Ishikawa (cell line): ENCODE results near the gene GMDS.

ENCODE experiments used
- CEBPB ChIP-seq: IDR thresholded peaks from 2 replicates; pipeline ENCODE4 v1.6.1; 2012
- CREB1 ChIP-seq: IDR thresholded peaks from 2 replicates; pipeline ENCODE4 v1.6.1; 2012; ENCODE audit warnings: low read depth
- EGR1 ChIP-seq: IDR thresholded peaks from 2 replicates; pipeline ENCODE4 v1.6.1; 2012
- EP300 ChIP-seq: IDR thresholded peaks from 2 replicates; pipeline ENCODE4 v1.6.1; 2012; ENCODE audit warnings: borderline replicate concordance
- FOXM1 ChIP-seq: IDR thresholded peaks from 2 replicates; pipeline ENCODE4 v1.6.1; 2012; ENCODE audit warnings: low read depth, borderline replicate concordance
- NFIC ChIP-seq: IDR thresholded peaks from 2 replicates; pipeline ENCODE4 v1.6.1; 2012
- RAD21 ChIP-seq: IDR thresholded peaks from 2 replicates; pipeline ENCODE4 v1.6.1; 2012; ENCODE audit warnings: low read depth
- TAF1 ChIP-seq: IDR thresholded peaks from 2 replicates; pipeline ENCODE4 v1.6.1; 2012; ENCODE audit warnings: low read depth, mild to moderate bottlenecking
- TCF12 ChIP-seq: IDR thresholded peaks from 2 replicates; pipeline ENCODE4 v1.6.1; 2012; ENCODE audit warnings: low read depth
- TEAD4 ChIP-seq: IDR thresholded peaks from 2 replicates; pipeline ENCODE4 v1.6.1; 2012
- USF1 ChIP-seq: IDR thresholded peaks from 2 replicates; pipeline ENCODE4 v1.6.1; 2012
- YY1 ChIP-seq: IDR thresholded peaks from 2 replicates; pipeline ENCODE4 v1.6.1; 2012; ENCODE audit warnings: low read depth
- ZBTB7A ChIP-seq: IDR thresholded peaks from 2 replicates; pipeline ENCODE4 v1.6.1; 2012; ENCODE audit warnings: low read depth
- TF ChIP-seq, protein P1 (sequence below): IDR thresholded peaks from 2 replicates; pipeline ENCODE4 v1.6.1; 2012
- TF ChIP-seq, protein P2 (sequence below): IDR thresholded peaks from 2 replicates; pipeline ENCODE4 v1.6.1; 2012; ENCODE audit warnings: low read depth, mild to moderate bottlenecking

The GMDS gene

GRCh38 chr6:1652842-1653241 is 592.6 kb downstream of the GMDS start:
- TF ChIP-seq NFIC: no peak
- no peak for TF ChIP-seq USF1
- TF ChIP-seq TEAD4: no peak
- no peak for TF ChIP-seq EP300

DNA sequence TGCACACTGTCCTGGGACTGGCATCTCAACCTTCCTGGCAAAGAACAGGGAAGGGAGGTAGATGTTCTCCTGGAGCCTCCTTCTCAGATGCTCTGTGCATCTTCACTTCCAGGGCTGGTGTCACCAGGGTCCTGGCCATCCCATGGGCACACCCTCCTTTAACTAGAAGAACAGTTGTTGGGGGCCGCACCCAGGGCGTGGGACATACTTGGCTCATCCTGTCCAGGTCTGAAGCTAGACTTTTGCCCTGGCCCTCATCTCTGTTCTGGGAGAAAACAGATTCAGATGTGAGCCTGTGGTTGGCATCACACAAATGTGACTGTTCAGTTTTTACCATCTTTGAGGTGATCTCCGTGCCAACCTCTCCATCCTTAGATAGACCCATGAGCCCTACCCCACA is 594.0 kb downstream of the GMDS start:
- TF ChIP-seq, protein P1, sequence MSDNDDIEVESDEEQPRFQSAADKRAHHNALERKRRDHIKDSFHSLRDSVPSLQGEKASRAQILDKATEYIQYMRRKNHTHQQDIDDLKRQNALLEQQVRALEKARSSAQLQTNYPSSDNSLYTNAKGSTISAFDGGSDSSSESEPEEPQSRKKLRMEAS: no peak
- no peak for TF ChIP-seq EGR1
- no peak for TF ChIP-seq TCF12
- TF ChIP-seq, protein P2, sequence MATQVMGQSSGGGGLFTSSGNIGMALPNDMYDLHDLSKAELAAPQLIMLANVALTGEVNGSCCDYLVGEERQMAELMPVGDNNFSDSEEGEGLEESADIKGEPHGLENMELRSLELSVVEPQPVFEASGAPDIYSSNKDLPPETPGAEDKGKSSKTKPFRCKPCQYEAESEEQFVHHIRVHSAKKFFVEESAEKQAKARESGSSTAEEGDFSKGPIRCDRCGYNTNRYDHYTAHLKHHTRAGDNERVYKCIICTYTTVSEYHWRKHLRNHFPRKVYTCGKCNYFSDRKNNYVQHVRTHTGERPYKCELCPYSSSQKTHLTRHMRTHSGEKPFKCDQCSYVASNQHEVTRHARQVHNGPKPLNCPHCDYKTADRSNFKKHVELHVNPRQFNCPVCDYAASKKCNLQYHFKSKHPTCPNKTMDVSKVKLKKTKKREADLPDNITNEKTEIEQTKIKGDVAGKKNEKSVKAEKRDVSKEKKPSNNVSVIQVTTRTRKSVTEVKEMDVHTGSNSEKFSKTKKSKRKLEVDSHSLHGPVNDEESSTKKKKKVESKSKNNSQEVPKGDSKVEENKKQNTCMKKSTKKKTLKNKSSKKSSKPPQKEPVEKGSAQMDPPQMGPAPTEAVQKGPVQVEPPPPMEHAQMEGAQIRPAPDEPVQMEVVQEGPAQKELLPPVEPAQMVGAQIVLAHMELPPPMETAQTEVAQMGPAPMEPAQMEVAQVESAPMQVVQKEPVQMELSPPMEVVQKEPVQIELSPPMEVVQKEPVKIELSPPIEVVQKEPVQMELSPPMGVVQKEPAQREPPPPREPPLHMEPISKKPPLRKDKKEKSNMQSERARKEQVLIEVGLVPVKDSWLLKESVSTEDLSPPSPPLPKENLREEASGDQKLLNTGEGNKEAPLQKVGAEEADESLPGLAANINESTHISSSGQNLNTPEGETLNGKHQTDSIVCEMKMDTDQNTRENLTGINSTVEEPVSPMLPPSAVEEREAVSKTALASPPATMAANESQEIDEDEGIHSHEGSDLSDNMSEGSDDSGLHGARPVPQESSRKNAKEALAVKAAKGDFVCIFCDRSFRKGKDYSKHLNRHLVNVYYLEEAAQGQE: no peak
- TF ChIP-seq NFIC: no peak
- no peak for TF ChIP-seq CEBPB
- TF ChIP-seq CREB1: no peak
- no peak for TF ChIP-seq EP300
- no peak for TF ChIP-seq RAD21
- TF ChIP-seq ZBTB7A: no peak

DNA sequence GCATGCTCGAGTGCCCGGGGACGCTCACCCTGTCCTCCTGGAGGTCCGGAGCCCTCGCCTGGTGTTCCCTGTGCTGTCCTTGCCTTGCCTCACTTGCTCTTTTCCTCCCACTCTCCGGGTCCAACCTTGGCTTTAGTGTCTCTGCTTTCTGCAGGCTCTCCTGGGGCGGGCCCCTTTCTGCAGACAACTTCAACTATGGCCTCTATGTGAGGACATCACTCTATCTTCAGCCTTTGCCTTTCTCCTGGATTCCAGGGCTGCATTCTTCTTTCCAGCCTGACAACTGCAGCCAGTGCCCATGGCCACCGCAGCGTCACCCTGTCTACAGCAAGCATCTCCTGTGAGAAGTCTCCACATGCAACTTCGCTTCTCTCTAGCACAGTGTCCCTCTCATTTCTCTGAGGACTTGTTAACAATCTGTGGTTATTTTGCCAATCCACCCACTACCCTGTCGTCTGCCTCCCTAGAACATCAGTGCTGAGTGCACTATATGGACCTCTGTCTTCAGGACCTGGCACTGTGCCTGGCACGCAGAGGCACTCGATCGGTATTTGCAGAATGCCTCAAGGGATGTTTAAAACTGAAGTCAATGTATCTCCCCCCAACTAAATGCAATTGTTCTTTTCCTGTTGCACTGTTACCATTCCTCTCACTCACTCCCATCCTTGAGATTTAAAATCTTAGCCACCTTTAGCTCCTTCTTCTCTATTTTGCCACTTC is 599.8 kb downstream of the GMDS start:
- no peak for TF ChIP-seq CREB1
- TF ChIP-seq RAD21: no peak
- TF ChIP-seq NFIC: no peak

DNA sequence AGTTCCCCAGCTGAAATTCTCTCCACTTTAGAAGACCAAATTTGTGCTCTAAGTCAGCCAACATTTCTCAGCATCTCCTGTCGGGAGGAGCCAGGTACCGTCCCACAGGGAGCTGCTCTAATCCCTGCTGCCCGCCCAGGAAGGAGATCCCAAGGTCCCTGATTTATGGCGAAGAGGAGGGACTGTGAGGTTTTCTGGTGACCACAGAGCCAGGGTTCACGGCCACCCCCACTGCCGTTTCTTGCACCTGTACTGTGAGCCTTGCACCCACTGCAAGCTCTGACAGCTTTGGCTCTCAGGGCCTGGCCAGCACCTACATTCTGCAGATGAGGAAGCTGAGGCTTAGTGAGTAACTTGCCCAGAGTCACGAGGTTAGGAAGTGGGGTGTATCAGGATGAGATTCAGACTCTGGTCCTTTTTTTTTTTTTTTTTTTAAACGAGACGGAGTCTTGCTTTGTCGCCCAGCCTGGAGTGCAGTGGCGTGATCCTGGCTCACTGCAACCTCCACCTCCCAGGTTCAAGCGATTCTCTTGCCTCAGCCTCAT is 600.8 kb downstream of the GMDS start:
- TF ChIP-seq RAD21 (no peak), NFIC (no peak), ZBTB7A (no peak), USF1 (no peak)
- TF ChIP-seq, protein P2: no peak

DNA sequence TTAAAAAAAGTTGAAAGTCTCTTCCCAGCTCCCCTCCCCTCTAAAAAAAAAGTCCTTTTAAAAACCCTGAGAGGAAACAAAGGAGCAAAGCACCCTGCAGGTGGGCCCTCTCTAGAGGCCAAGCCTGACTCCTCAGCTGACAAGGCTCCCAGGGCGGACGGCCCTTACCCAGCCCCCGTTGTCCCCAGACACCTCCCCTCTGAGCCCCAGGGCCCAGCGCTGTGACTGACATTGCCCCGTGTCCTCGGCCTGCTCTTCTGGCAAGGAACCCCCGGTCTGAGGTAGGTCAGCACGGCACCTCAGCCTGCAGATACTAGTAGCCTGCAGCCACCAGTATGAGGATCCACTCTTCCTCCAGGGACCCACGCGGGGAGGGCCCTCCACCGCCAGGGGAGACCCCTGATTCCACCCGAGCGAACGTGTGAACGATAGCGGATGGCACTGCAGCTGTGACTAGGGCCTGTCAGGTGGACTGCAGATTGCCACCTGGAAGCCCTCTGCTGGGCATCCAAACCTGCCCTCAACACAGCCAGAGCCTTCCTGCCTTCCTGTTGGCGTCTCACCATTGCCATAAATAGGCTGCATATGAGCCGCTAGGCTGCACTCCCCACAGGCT is 601.5 kb downstream of the GMDS start:
- TF ChIP-seq RAD21 (no peak), FOXM1 (no peak), ZBTB7A (no peak), CREB1 (no peak), CEBPB (no peak), NFIC (no peak), TAF1 (no peak), EP300 (no peak), EGR1 (no peak), TEAD4 (no peak), TCF12 (no peak), YY1 (no peak), USF1 (no peak)
- TF ChIP-seq, protein P1: no peak
- TF ChIP-seq, protein P2: no peak
